ENCODE results near the gene ARRDC1. TPM values are rescaled to one million over a fixed set of nuclear protein-coding genes. Genes with fewer than 3 reads are reported as not detected.
A peak's percentile ranks its signal among the peaks of the same experiment; 100 is the strongest.
"Not testable (repeated sequence)": the region's sequence is repeated elsewhere in the genome, so short reads cannot be mapped to it uniquely, and the experiment has no call there.

Gene ARRDC1
- total RNA-seq, 2 experiments from 2014 or later = 29.0 TPM

GRCh38 chr9:137593176-137593575 is 12.3 kb upstream of the ARRDC1 start:
- Mint-ChIP-seq H3K9me3 (no peaks in the 10 kb centered on the region), H3K27me3 (no peaks in the 10 kb centered on the region), H3K36me3 (ENCODE audit: low read depth) (peaks cover 6% of the 10 kb centered on the region), H3K4me1 (ENCODE audit: low read depth) (peaks cover 18% of the 10 kb centered on the region), H3K4me3 (no peak overlapping the region), H3K27ac (no peak overlapping the region)
- CTCF ChIA-PET = no interaction called here
- intact Hi-C loops (cut with micrococcal nuclease) = no loop called here
- POLR2A ChIA-PET = interaction anchor here (1.0 to 3.0 kb wide), 2 partner anchors 10 to 274 kb away, joined by 3 to 7 read pairs; no protein-coding TSS in a partner anchor
- no peak for DNase-seq
- TF ChIP-seq CTCF (IDR thresholded peaks at IDR 0.05) = no peak
- ATAC-seq = no peak

- intact Hi-C loops (cut with micrococcal nuclease); H3K4me3 Mint-ChIP-seq; H3K27me3 Mint-ChIP-seq; H3K4me1 Mint-ChIP-seq (ENCODE audit: low read depth); H3K36me3 Mint-ChIP-seq (ENCODE audit: low read depth); DNase-seq; H3K27ac Mint-ChIP-seq; CTCF ChIA-PET; ATAC-seq; POLR2A ChIA-PET; H3K9me3 Mint-ChIP-seq: not testable (repeated sequence)
Measured at GRCh38 chr9:137596577-137596976, 8.9 kb upstream of the ARRDC1 start.

GRCh38 chr9:137598943-137599342 is 6.5 kb upstream of the ARRDC1 start:
- no peaks in the 10 kb centered on the region for H3K9me3 Mint-ChIP-seq
- H3K27ac Mint-ChIP-seq = no peak overlapping the region
- no peaks in the 10 kb centered on the region for H3K27me3 Mint-ChIP-seq
- H3K4me1 Mint-ChIP-seq (ENCODE audit: low read depth) = peaks cover 8% of the 10 kb centered on the region
- DNase-seq (no peak), ATAC-seq (no peak)
- TF ChIP-seq CTCF (IDR thresholded peaks at IDR 0.05) = no peak
- no peak overlapping the region for H3K4me3 Mint-ChIP-seq
- intact Hi-C loops (cut with micrococcal nuclease) = no loop called here
- H3K36me3 Mint-ChIP-seq (ENCODE audit: low read depth) = no peaks in the 10 kb centered on the region
- ChIA-PET CTCF (no interaction called here), POLR2A (no interaction called here)

DNA sequence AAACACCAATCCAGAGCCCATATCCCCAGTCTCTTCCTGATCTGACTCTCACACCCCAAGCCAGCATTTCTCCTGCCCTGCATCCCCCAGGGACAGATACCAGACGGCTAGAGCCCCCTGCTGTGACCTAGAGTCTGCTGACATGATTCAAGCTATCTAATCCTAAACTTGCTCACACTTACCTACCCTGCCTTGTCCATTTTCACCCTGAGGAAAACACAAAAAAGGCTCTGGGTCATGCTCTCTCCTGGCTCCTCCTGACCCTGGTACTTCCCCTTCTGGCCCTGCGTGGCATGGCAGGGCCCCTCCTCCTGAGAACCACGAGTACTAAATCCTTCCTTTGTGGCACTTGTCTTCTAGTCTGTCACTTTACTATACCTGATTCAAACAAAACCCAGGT is 2.8 kb upstream of the ARRDC1 start:
- ATAC-seq (no peak), DNase-seq (no peak)
- Mint-ChIP-seq H3K27ac (no peak overlapping the region), H3K4me1 (ENCODE audit: low read depth) (peaks cover 21% of the 10 kb centered on the region), H3K27me3 (no peaks in the 10 kb centered on the region), H3K36me3 (ENCODE audit: low read depth) (no peaks in the 10 kb centered on the region), H3K4me3 (no peak overlapping the region), H3K9me3 (no peaks in the 10 kb centered on the region)
- intact Hi-C loops (cut with micrococcal nuclease) = no loop called here
- CTCF ChIA-PET = interaction anchor here (0.7 kb wide), 1 partner anchor 70 kb away, joined by 3 read pairs; no protein-coding TSS in a partner anchor
- no peak for TF ChIP-seq CTCF (IDR thresholded peaks at IDR 0.05)
- POLR2A ChIA-PET = interaction anchor here (0.6 to 1.7 kb wide), 4 partner anchors 11 to 1297 kb away, joined by 3 to 7 read pairs (median 3); partner anchors contain the start of genes EHMT1 and ZMYND19

DNA sequence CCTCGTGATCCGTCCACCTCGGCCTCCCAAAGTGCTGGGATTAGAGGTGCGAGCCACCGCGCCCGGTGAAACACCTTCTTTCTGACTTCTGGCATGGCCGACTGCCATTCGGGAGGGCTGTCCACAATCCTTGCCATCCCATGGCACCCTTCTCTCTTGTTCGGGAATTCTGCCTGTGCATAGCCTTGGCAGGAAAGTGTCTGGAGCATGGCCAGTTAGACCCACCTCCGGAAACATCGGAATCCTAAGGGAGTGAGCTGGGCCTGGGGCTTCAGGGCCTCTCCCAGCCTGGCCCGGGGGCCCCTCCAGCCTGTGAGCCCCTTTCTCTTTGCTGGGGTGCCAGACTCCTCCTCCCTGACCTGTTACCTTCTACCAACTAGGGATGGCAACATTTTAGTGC is 1.6 kb upstream of the ARRDC1 start:
- Mint-ChIP-seq H3K4me3 (peak overlapping the region; percentile 42), H3K36me3 (ENCODE audit: low read depth) (no peaks in the 10 kb centered on the region), H3K27ac (no peak overlapping the region), H3K27me3 (no peaks in the 10 kb centered on the region), H3K9me3 (no peaks in the 10 kb centered on the region), H3K4me1 (ENCODE audit: low read depth) (peaks cover 23% of the 10 kb centered on the region)
- ChIA-PET CTCF (no interaction called here), POLR2A (interaction anchor here (1.7 kb wide), 1 partner anchor 12 kb away, joined by 7 read pairs; the partner anchor contains the start of gene ZMYND19)
- TF ChIP-seq CTCF (IDR thresholded peaks at IDR 0.05) = no peak
- no peak for DNase-seq
- intact Hi-C loops (cut with micrococcal nuclease) = no loop called here
- ATAC-seq = no peak
